OCI-M2 (cell line): ENCODE measurements around the gene CLDN15.

ENCODE experiments used
- DNase-seq: peaks from one replicate; lab custom pipeline; 2025; ENCODE audit not compliant: unreplicated experiment; lab: John Stamatoyannopoulos, UW

The CLDN15 gene

GRCh38 chr7:101244375-101245146, 7.0 kb upstream of the CLDN15 start, which contains the start of gene FIS1:
Gene FIS1, minus strand, starts transcription at chr7:101245081. Its CDS starts 77 bp downstream, at chr7:101245004.
- DNase-seq, result peak; percentile 77

- DNase-seq, result no peak
These were observed 6.2 kb upstream of the CLDN15 start for GRCh38 chr7:101243646-101244374.

- DNase-seq, result no peak
These were observed 4.1 kb upstream of the CLDN15 start for GRCh38 chr7:101241443-101242349.

- no peak for DNase-seq
These were observed 3.4 kb upstream of the CLDN15 start for GRCh38 chr7:101241015-101241363.

GRCh38 chr7:101240226-101241014, 2.8 kb upstream of the CLDN15 start:
- no peak for DNase-seq

- no peak for DNase-seq
These were observed 2.3 kb upstream of the CLDN15 start for GRCh38 chr7:101239951-101240220.

GRCh38 chr7:101239191-101239950, 1.8 kb upstream of the CLDN15 start:
- no peak for DNase-seq

- no peak for DNase-seq
These were observed 902 bp upstream of the CLDN15 start for GRCh38 chr7:101238226-101239182.

GRCh38 chr7:101236292-101236835, 1.2 kb downstream of the CLDN15 start:
- DNase-seq, result no peak

GRCh38 chr7:101235522-101235921, 2.1 kb downstream of the CLDN15 start:
- no peak for DNase-seq

GRCh38 chr7:101235050-101235449, 2.6 kb downstream of the CLDN15 start:
- DNase-seq, result no peak

GRCh38 chr7:101234636-101235035, 3.0 kb downstream of the CLDN15 start:
- DNase-seq, result no peak

GRCh38 chr7:101233907-101234547, 3.6 kb downstream of the CLDN15 start:
- DNase-seq, result no peak

GRCh38 chr7:101232141-101232850, 5.3 kb downstream of the CLDN15 start:
- no peak for DNase-seq

- DNase-seq, result no peak
These were observed 6.0 kb downstream of the CLDN15 start for GRCh38 chr7:101231644-101232043.

- no peak for DNase-seq
These were observed 10.9 kb downstream of the CLDN15 start for GRCh38 chr7:101226721-101227120.

- DNase-seq, result no peak
These were observed 12.0 kb downstream of the CLDN15 start for GRCh38 chr7:101225650-101226049.

GRCh38 chr7:101223528-101223927, 14.1 kb downstream of the CLDN15 start:
- DNase-seq, result no peak
